Ovary (tissue), 1 donor: ENCODE data around the gene TUBA4B.

Experiments
- EP300 ChIP-seq: sonication (generic); formaldehyde crosslinking; IDR thresholded peaks from one replicate; pipeline ENCODE4 v1.6.1; 2017; ENCODE audit warnings: antibody characterized with exemption
- POLR2A ChIP-seq: fragments of 450-650 bp; IDR thresholded peaks from one replicate; pipeline ENCODE4 v1.6.1; 2017; ENCODE audit warnings: antibody characterized with exemption, mild to moderate bottlenecking, moderate library complexity

DNA sequence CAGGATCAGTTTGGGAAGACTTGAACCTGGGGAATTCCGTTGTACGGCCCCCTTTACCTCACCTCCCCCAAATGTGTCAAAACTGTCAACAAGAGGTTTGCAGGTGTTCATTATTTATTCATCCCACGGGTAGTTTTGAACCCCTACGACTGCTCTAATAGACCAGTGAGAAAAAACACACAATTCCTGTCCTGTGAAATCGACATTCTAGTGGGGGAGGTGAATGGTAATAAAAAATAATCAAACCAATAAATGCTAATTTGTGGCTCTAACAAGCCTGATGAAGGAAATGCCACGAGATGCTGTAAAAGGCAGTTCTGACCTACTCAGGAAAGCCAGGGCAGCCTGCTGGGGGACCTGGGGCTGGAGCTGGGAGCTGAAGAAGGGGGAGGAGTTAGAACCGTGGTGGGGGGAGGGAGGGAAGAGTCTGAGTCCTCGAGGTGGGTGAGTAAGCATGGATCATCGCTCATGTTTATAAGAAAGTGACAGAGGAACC is 25.7 kb downstream of the TUBA4B start:
- TF ChIP-seq EP300 (no peak), POLR2A (no peak)
